UCSD-AML1 (cell line): Measurements from ENCODE around the gene ZNF493.
A peak's percentile ranks its signal among the peaks of the same experiment; 100 is the strongest.

ENCODE experiments used
- DNase-seq: peaks from one replicate; lab custom pipeline; 2025; ENCODE audit not compliant: unreplicated experiment; lab: John Stamatoyannopoulos, UW

The ZNF493 gene

DNA sequence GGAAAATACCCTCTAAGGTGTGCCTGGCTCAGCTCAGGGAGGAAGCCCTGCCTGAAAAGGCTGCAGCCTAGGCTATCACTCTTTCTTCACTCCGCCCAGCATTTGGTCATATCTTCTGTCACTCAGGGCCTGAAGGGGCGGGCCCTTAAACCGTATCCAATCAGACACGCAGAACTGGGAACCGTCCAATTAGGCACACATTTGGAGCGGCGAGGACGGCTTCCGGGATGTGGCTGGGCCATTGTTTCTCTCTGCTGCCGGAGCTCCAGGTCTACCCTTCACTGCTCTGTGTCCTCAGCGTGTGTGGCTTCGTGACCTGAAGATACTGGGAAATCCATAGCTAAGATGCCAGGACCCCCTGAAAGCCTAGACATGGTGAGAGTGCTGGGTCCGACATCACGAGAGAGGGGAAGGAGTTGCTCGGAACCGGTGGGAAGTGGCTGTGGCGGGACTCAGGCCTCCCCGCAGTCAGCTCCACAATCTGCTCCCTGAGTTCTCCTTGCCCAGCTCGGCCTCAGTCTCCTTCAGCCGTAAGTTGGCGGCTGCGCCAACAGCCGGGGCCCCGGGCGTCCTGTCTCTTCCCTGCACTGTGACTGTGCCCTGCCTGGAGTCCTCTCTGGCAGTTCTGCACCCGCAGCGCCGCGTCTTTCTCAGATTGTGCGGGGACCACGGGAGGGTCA, at the start of gene ZNF493:
ZNF493 (plus strand) TSS at position 241 of the 680 bp plus-strand sequence; CDS start at position 346, 105 bp downstream.
- DNase-seq = peak; percentile 80

DNA sequence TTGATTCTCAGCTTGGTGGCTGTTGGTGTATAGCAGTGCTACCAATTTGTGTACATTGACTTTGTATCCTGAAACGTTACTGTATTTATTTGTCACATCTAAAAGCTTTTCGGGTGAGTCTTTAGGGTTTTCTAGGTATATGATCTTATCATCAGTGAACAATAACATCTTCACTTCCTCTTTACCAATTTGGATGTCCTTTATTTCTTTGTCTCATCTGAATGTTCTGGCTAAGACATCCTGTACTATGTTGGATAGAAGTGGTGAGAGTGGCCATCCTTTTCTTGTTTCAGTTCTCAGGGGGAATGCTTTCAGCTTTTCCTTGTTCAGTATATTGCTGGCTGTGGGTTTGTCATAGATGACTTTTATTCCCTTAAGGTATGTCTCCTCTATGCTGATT, 44.1 kb upstream of the ZNF493 start:
- no peak for DNase-seq

DNA sequence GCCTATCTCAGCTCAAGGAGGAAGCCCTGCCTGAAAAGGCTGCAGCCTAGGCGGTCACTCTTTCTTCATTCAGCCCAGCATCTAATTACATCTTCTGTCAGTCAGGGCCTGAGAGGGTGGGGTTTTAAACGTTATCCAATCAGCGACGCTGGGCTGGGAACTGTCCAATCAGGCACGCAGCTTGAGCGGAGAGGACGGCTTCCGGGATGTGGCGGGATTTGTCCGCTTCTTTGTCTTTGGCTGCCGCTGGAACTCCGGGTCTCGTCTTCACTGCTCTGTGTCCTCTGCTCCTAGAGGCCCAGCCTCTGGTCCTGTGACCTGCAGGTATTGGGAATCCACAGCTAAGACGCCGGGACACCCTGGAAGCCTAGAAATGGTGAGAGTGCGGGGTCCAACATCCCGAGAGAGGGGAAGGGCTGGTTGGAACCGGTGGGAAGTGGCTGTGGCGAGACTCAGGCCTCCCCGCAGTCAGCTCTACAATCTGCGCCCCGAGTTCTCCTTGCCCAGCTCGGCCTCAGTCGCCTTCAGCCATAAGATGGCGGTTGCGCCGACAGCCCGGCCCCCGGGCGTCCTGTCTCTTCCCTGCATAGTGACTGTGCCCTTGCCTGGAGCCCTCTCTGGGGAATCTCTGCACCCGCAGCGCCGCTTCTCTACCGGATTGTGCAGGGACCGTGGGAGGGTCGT, 38.0 kb upstream of the ZNF493 start, which contains the start of gene ZNF738:
ZNF738 (plus strand) TSS at position 233 of the 684 bp plus-strand sequence; CDS start at position 374, 141 bp downstream.
- peak; percentile 80 for DNase-seq

DNA sequence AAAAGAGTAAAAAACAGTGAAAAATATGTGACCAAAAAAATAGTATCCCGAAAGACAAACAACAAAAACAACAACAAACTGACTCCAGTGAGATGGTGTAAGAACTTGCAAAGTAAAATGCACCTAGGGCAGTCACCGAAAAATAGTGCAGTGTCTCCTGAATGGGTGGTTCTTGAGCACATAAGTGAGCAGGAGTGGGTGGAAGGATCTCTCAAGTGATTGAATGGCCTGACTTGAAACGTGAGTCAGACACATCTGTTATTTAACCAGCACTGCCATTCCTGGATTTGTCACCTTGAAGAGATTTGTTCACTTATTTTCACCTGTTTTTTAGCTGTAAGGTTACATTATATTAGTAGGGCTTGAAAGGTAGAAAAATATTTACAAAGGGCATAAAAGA, 34.6 kb upstream of the ZNF493 start:
- DNase-seq = no peak

DNA sequence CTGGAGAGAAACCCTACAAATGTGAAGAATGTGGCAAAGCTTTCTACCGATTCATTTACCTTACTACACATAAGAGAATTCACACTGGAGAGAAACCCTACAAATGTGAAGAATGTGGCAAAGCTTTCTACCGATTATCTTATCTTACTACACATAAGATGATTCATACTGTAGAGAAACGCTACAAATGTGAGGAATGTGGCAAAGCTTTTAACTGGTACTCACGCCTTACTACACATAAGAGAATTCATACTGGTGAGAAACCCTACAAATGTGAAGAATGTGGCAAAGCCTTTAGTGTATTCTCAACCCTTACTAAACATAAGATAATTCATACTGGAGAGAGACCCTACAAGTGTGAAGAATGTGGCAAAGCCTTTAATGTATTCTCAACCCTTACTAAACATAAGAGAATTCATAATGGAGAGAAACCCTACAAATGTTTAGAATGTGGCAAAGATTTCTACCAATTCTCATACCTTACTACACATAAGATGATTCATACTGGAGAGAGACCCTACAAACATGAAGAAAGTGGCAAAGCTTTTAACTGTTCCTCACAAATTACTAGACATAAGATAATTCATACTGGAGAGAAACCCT, 12.9 kb upstream of the ZNF493 start:
- no peak for DNase-seq

DNA sequence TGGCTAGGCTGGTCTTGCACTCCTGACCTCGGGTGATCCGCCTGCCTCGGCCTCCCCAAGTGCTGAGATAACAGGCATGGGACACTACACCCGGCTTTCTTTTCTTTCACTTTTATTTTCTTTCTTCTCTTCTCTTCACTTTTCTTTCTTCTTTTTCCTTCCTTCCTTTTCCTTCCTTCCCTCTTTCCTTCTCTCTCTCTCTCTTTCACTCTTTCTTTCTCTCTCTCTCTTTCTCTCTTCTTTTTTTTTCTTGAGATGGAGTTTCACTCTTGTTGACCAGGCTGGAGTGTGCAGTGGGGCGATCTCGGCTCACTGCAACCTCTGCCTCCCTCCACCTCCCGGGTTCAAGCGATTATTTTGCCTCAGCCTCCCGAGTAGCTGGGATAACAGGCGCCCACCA, 812 bp upstream of the ZNF493 start:
- no peak for DNase-seq

DNA sequence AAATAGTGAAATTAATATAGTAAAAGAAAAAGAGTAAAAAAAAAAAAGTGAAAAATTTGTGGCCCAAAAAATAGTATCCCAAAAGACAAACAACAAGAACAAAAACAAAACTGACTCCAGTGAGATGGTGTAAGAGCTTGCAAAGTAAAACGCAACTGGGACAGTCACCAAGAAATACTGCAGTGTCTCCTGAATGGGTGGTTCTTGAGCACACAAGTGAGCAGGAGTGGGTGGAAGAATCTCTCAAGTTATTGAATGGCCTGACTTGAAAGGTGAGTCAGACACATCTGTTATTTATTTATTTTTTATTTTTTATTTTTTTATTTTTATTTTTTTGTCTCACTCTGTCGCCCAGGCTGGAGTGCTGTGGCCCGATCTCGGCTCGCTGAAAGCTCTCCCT, 1.9 kb downstream of the ZNF493 start:
- DNase-seq = no peak

DNA sequence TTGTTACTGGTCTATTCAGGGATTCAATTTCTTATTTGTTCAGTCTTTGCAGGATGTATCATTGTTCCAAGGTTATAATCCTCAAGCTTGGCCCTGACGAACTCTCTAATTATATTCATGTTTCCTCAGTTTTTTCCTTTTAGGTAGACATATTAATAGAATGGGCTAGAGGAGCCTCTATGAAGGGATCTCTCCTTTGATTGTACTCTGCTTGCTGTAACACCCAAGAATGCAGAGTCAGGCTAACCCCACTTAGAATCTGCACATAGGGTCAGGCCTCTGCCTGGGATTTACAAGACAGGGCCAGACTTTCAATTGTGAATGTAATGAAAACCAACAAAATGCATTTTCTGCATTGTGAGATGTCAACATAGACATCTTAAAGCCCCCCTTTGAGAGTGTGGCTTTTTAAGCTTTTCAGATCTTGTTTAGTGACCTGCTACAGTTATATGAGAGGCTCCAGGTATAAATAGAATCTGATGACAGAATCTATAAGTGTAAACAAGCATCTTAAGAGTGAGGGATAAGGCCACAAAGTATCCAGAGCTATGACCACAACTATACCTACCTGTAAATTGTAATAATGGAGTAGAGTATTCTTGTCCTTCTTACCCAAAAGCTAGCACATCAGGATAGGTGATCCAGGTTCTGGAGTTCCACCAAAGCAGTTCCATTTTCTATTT, 5.5 kb downstream of the ZNF493 start:
- no peak for DNase-seq

DNA sequence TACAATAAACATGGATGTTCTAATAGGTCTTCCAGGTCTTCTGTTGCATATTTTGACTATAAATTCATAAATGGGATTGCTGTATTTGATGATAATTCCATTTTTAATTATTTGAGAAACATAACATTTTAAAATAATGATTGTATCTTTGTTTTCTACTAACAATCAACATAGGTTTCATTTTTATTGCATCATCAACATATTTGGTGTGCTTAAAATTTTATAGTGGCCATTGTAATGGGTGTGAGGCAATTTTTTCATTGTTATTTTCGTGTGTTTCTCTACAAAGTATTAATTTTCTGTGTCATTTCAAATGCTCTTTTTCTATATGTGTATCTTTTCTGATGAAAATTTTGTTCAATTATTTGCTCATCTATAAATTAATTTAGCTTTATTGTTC, 13.2 kb downstream of the ZNF493 start:
- DNase-seq = no peak

DNA sequence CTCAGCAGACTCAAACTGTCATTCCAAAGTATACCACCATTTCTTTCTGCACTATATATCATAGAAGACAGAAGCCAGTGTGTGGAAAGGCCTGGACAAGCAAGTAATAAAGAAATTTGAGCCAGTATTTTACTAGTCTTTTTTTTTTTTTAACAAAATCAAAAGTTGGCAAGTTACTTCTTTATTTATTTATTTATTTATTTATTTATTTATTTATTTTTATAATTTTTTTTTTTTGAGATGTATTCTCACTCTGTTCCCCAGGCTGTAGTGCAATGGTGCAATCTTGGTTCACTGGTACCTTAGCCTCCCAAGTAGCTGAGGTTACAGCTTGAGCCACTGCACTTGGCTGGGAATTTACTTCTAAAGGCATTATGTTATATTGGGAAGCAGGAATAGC, 25.3 kb downstream of the ZNF493 start:
- DNase-seq = no peak

DNA sequence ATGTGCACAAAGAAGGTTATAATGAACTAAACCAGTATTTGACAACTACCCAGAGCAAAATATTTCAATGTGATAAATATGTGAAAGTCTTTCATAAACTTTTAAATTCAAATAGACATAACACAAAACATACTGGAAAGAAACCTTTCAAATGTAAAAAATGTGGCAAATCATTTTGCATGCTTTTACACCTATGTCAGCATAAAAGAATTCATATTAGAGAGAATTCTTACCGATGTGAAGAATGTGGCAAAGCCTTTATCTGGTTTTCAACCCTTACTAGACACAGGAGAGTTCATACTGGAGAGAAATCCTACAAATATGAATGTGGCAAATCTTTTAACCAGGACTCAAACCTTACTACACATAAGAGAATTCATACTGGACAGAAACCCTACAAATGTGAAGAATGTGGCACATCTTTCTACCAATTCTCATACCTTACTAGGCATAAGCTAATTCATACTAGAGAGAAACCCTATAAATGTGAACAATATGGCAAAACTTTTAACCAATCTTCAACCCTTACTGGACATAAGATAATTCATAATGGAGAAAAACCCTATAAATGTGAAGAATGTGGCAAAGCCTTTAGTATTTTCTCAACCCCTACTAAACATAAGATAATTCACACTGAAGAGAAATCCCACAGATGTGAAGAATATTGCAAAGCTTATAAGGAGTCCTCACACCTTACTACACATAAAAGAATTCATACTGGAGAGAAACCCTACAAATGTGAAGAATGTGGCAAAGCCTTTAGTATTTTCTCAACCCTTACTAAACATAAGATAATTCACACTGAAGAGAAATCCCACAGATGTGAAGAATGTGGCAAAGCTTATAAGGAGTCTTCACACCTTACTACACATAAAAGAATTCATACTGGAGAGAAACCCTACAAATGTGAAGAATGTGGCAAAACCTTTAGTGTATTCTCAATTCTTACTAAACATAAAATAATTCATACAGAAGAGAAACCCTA, 26.4 kb downstream of the ZNF493 start:
- no peak for DNase-seq

DNA sequence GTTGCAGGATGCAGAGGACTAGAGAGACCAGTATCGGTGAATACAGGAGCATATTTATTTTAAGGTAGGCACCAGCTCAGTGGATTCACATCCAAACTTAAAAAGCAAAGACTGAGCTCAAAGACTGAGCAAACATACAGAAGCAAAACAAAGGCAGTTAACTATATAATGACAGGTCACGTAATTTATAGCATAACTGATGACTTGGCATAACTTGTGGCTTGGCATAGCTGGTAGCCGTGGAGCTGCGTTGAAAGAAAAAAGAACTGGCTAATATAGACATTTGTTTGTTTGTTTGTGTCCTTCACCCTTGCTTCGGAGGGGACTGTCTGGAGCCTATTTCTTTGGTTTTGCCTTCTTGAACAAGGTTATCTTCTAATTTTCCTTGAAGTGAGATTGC, 33.7 kb downstream of the ZNF493 start:
- no peak for DNase-seq

DNA sequence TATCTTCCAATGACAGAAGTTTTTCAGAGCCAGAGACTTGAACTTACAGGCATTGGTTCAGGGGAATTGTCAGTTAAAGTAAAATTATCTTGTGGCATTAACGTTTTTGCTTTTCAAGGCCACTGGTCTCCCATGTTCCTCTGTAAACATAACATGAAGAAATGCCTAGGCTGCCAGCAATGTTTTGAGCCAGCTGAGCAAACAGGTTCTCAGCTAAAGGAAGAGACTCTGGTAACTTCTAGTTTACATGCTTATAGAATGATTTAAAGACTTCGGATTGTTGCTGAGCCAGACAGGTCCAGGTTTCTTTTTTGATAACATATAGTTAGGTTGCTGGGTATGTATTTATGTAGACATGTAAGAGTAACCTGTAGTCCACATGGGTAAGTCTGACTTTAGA, 35.7 kb downstream of the ZNF493 start:
- DNase-seq = no peak

DNA sequence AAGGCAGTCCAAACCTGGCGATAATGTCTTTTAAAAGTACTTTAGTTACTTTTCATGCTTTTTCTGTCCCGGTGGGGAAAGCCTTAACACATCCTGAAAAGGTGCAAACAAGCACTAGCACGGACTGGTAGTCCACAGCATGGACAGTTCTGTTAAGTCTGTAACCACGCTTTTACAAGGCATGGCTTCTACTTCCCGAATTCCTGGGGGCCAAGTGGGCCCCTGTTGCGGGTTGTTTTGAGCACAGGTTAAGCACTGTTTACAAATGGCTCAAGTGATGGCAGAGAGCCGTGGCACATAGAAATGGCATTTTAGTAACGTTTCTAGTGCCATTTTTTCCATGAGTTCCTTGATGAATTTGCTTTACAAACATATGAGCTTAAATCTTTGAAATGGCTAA, 37.6 kb downstream of the ZNF493 start:
- DNase-seq = no peak

DNA sequence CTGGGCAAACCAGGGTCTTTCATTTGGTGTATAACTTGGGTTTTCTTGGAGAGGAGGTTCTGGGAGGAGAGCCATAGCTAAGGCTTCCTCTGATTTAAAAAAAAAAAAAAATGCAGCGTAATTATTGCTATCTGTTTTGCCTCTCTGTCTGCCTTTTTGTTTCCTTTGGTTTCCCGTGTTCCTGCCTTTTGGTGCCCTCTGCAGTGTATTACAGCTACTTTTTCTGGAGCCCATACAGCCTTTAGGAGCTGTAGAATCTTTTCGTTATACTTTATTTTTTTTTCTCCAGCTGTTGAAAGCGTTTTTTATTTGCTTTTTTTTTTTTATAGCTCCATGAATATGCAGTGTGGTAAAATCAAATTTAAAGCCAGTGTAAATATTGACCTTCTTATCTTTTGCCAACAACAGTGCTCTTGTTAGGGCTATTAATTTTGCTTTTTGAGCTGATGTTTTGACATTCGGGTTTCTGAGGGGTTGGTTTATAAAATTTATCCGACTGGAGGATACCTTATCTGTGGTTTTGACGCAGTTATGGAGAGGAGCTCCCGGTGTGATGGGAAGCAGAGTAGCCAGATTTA, 38.1 kb downstream of the ZNF493 start:
- DNase-seq = no peak

DNA sequence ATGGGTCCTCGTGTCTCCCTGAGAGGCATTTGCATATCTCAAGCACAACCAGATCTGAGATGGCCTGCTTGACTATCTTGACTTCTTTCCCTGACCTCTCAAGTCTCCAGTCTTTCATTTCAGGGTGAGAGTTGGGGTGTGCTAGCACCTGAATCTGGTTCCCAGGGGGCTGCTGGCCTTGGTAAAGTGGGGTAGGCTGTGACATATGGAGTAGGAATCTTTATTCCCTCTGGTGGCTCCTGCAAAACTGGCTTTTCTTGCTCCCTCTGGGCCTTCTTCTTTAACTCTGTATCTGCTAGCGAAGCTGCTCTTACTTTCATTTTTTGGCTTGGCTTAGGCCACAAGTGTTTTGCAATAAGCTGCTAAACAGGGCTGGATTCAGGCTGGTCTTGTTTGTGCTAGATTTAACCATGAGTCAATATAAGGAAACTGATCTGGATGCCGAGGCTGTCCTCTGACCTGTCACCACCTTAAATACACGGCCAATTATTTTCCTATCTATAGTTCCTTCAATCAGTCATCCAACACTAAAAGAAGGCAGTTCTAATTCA, 42.3 kb downstream of the ZNF493 start:
- DNase-seq = no peak

DNA sequence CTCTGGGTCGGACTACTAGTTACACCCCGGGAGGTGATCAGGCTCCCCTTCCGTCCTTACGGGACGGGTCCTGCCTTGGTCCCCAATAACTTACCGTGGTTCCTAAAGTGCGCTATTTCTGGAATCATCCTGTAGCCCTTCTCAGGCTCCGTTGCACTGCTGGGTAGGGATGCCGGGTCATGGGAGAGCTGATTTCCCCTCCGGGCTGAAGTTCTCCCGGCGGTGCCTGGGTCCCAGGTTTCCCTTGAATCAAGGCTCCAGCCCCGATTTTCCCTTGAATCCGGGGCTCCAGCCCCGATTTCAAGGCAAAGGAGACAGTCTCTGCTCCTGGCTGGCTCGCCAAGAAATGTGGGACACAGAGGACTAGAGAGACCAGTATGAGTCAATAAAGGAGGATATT, 43.4 kb downstream of the ZNF493 start:
- DNase-seq = no peak

DNA sequence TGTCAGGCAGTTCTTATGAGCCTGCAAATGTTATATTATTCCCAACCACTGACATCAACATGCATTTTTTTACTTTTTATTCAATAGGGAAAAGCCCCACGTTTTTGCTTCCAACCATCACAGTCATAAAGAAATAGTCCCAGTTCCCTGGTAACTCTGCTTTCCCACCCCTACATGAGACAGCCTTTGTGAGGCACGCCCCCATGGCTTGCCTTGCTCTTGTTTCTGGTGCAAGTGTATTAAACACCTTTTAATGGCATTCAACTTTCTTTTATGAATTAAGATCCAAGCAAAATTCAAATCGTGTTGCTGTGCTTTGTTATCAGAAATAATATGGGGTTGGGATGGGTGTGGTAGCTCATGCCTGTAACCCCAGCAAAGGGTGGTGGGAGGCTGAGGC, 54.3 kb downstream of the ZNF493 start:
- DNase-seq = no peak

DNA sequence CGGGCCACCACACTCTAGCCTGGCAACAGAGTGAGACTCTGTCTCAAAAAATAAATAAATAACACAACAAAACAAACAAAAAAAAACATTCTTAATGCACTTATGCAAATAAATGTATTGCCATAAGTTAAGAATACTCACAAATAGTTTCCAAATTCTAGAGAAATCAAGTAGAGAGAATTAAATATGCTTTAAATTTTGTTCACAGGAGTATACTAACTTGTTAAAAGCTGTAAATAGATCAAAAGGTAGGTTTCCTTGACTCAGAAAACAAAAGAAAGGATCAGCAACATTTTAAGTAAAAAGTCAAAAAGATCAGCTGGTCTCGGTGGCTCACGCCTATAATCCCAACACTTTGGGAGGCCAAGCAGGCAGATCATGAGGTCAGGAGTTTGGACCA, 58.0 kb downstream of the ZNF493 start:
- no peak for DNase-seq

DNA sequence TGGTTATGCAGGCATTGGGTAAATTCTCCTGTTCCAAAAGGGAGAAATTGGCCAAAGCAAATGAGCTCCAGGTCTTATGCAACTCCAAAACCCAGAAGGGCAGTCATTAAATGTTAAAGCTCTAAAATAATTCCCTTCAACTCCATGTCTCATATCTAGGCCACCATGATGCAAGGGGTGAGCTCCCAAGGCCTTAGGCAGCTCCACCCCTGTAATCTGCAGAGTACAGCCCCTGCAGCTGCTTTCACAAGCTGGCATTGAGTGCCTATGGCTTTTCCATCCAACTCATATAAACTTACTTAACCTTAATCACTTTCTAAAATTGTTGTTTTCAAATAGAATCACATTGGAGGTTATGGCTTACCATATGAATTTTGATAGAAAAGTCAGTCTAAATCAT, 63.8 kb downstream of the ZNF493 start:
- DNase-seq = no peak
